ENCODE data around the gene MARVELD1. TPM values are rescaled to one million over a fixed set of nuclear protein-coding genes. Genes with fewer than 3 reads are reported as not detected.

MARVELD1 gene
- total RNA-seq, 1 experiment from 2014 or later = 17.6 TPM

GRCh38 chr10:97676770-97677581, 36.6 kb upstream of the MARVELD1 start:
- Histone ChIP-seq H3K4me1 (ENCODE audit: insufficient read depth, low read length) (peaks cover 6% of the 10 kb centered on the region; the same call in 1 of the 2 replicates), H4K20me1 (ENCODE audit: low read length) (no peaks in the 10 kb centered on the region), H2AFZ (ENCODE audit: low read length) (no peak overlapping the region), H3K9me3 (ENCODE audit: low read length) (no peaks in the 10 kb centered on the region), H3K27ac (ENCODE audit: low read length) (no peak overlapping the region), H3K27me3 (ENCODE audit: low read length) (no peaks in the 10 kb centered on the region), H3F3A (ENCODE audit: low read length, unreplicated experiment) (no peaks in the 10 kb centered on the region), H3K9ac (ENCODE audit: low read length) (no peak overlapping the region), H3K79me2 (ENCODE audit: low read length) (0 out of 2 replicates have a peak, but pooled peaks cover 5% of the 10 kb centered on the region), H3K4me3 (ENCODE audit: low read length) (no peak overlapping the region), H3K4me2 (ENCODE audit: low read length) (no peak overlapping the region), H3K36me3 (ENCODE audit: low read depth, low read length) (peaks cover 16% of the 10 kb centered on the region), H3K9me2 (replicated peaks; ENCODE audit: low read length) (no peaks in the 10 kb centered on the region)
- intact Hi-C loops (cut with micrococcal nuclease) = loop anchor here (2.0 kb wide), 1 partner anchor 54 kb away; no protein-coding TSS in a partner anchor
- peak; percentile 71 for ATAC-seq
- no TSS peak for BruUV-seq (replicated peaks)
- ChIA-PET POLR2A (ENCODE audit: unreplicated experiment) (no interaction called here), CTCF (interaction anchor here (0.6 to 1.3 kb wide), 3 partner anchors 10 to 28 kb away, joined by 3 to 6 read pairs (median 4); partner anchors contain the start of gene AVPI1)
- DNase-seq = peak; percentile 51
- TF ChIP-seq, protein P1, sequence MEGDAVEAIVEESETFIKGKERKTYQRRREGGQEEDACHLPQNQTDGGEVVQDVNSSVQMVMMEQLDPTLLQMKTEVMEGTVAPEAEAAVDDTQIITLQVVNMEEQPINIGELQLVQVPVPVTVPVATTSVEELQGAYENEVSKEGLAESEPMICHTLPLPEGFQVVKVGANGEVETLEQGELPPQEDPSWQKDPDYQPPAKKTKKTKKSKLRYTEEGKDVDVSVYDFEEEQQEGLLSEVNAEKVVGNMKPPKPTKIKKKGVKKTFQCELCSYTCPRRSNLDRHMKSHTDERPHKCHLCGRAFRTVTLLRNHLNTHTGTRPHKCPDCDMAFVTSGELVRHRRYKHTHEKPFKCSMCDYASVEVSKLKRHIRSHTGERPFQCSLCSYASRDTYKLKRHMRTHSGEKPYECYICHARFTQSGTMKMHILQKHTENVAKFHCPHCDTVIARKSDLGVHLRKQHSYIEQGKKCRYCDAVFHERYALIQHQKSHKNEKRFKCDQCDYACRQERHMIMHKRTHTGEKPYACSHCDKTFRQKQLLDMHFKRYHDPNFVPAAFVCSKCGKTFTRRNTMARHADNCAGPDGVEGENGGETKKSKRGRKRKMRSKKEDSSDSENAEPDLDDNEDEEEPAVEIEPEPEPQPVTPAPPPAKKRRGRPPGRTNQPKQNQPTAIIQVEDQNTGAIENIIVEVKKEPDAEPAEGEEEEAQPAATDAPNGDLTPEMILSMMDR (conservative IDR thresholded peaks at IDR 0.05; ENCODE audit: low read depth, low read length) = peak; percentile 64
- no peak for TF ChIP-seq EZH2phosphoT487 (IDR thresholded peaks at IDR 0.05; ENCODE audit: borderline replicate concordance, low read length)

GRCh38 chr10:97679594-97679993, 33.9 kb upstream of the MARVELD1 start:
- H3K4me3 ChIP-seq (ENCODE audit: low read length) = no peak overlapping the region
- H3K9me3 ChIP-seq (ENCODE audit: low read length) = no peaks in the 10 kb centered on the region
- no peaks in the 10 kb centered on the region for H3K27me3 ChIP-seq (ENCODE audit: low read length)
- no peaks in the 10 kb centered on the region for H3K9me2 ChIP-seq (replicated peaks; ENCODE audit: low read length)
- TF ChIP-seq EZH2 (IDR thresholded peaks at IDR 0.05; ENCODE audit: low read length, unreplicated experiment) (no peak), EZH2phosphoT487 (IDR thresholded peaks at IDR 0.05; ENCODE audit: borderline replicate concordance, low read length) (no peak)
- TF ChIP-seq, protein P1 (conservative IDR thresholded peaks at IDR 0.05; ENCODE audit: low read depth, low read length) = no peak
- H4K20me1 ChIP-seq (ENCODE audit: low read length) = peaks cover 11% of the 10 kb centered on the region
- peaks cover 12% of the 10 kb centered on the region for H3K4me1 ChIP-seq (ENCODE audit: insufficient read depth, low read length)
- intact Hi-C loops (cut with micrococcal nuclease) = no loop called here
- H3K27ac ChIP-seq (ENCODE audit: low read length) = no peak overlapping the region
- peaks cover 16% of the 10 kb centered on the region for H3K36me3 ChIP-seq (ENCODE audit: low read depth, low read length)
- POLR2A ChIA-PET (ENCODE audit: unreplicated experiment) = no interaction called here
- peaks cover 28% of the 10 kb centered on the region for H3K79me2 ChIP-seq (ENCODE audit: low read length)
- CTCF ChIA-PET = no interaction called here
- no peak overlapping the region for H3K4me2 ChIP-seq (ENCODE audit: low read length)
- H3F3A ChIP-seq (ENCODE audit: low read length, unreplicated experiment) = no peaks in the 10 kb centered on the region
- BruUV-seq (replicated peaks) = no TSS peak
- H2AFZ ChIP-seq (ENCODE audit: low read length) = no peak overlapping the region
- DNase-seq (no peak), ATAC-seq (no peak)
- no peak overlapping the region for H3K9ac ChIP-seq (ENCODE audit: low read length)

DNA sequence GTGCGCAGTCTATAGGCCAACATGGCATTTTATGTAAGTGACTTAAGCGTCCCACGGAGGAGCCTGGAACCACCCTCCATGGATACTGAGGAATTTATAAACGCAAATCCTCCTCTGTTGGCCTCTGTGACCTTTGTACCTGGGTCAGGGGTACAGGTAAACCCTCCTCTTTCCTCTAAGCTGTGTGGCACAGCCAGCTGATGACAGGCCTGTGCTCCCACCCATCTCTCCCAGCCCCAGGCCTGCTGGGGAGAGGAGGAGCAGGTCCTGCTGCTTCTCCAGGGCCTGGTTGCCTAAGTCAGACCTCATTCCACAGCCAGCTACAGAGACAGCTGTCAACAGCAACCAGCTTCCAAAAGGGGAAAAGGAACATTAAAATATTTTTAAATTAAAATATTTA, 31.5 kb upstream of the MARVELD1 start:
- no peak overlapping the region for H3K4me2 ChIP-seq (ENCODE audit: low read length)

More for the DNA sequence above, 31.5 kb upstream of the MARVELD1 start:
- ATAC-seq = no peak
- Histone ChIP-seq H2AFZ (ENCODE audit: low read length) (no peak overlapping the region), H3K27ac (ENCODE audit: low read length) (no peak overlapping the region), H4K20me1 (ENCODE audit: low read length) (peaks cover 28% of the 10 kb centered on the region), H3K79me2 (ENCODE audit: low read length) (peaks cover 50% of the 10 kb centered on the region), H3F3A (ENCODE audit: low read length, unreplicated experiment) (no peaks in the 10 kb centered on the region), H3K9me2 (replicated peaks; ENCODE audit: low read length) (no peaks in the 10 kb centered on the region), H3K4me1 (ENCODE audit: insufficient read depth, low read length) (peaks cover 31% of the 10 kb centered on the region), H3K9ac (ENCODE audit: low read length) (no peak overlapping the region), H3K27me3 (ENCODE audit: low read length) (no peaks in the 10 kb centered on the region), H3K9me3 (ENCODE audit: low read length) (no peaks in the 10 kb centered on the region), H3K4me3 (ENCODE audit: low read length) (no peak overlapping the region), H3K36me3 (ENCODE audit: low read depth, low read length) (peaks cover 9% of the 10 kb centered on the region; the same call in 1 of the 2 replicates)
- intact Hi-C loops (cut with micrococcal nuclease) = no loop called here
- CTCF ChIA-PET = no interaction called here
- POLR2A ChIA-PET (ENCODE audit: unreplicated experiment) = no interaction called here
- no peak for TF ChIP-seq EZH2phosphoT487 (IDR thresholded peaks at IDR 0.05; ENCODE audit: borderline replicate concordance, low read length)
- TF ChIP-seq EZH2 (IDR thresholded peaks at IDR 0.05; ENCODE audit: low read length, unreplicated experiment) = no peak
- TF ChIP-seq, protein P1 (conservative IDR thresholded peaks at IDR 0.05; ENCODE audit: low read depth, low read length) = no peak
- no peak for DNase-seq
- BruUV-seq (replicated peaks) = no TSS peak

Data from PC-3 (cell line).